Kasumi-1 (cell line): ENCODE results near the gene WDPCP.
"Not testable (repeated sequence)": the region's sequence is repeated elsewhere in the genome, so short reads cannot be mapped to it uniquely, and the experiment has no call there.

Experiments
- DNase-seq, 2 experiments: peaks; one replicate each; lab custom pipeline; 2025; lab: John Stamatoyannopoulos, UW

WDPCP gene

GRCh38 chr2:63249161-63249560 is 339.1 kb downstream of the WDPCP start:
- DNase-seq, result no peak

GRCh38 chr2:63242747-63243146 is 345.5 kb downstream of the WDPCP start:
- DNase-seq, result no peak

GRCh38 chr2:63225964-63226686 is 362.2 kb downstream of the WDPCP start:
- no peak for DNase-seq

- DNase-seq, result no peak
Observed at GRCh38 chr2:63218800-63219526, 369.3 kb downstream of the WDPCP start.

GRCh38 chr2:63195310-63195709 is 393.0 kb downstream of the WDPCP start:
- DNase-seq, result no peak

GRCh38 chr2:63194175-63194574 is 394.1 kb downstream of the WDPCP start:
- DNase-seq, result no peak

GRCh38 chr2:63192889-63193774 is 395.1 kb downstream of the WDPCP start:
- no peak for DNase-seq

- no peak for DNase-seq
Observed at GRCh38 chr2:63192169-63192888, 395.9 kb downstream of the WDPCP start.

- peak; percentile 9 to 25 for DNase-seq
Observed at GRCh38 chr2:63189026-63189425, 399.3 kb downstream of the WDPCP start.

- DNase-seq, result no peak
Observed at GRCh38 chr2:63186331-63186730, 401.9 kb downstream of the WDPCP start.

- no peak for DNase-seq
Observed at GRCh38 chr2:63163161-63163820, 425.0 kb downstream of the WDPCP start.

- no peak for DNase-seq
Observed at GRCh38 chr2:63159262-63159661, 429.0 kb downstream of the WDPCP start.

GRCh38 chr2:63136683-63137082 is 451.6 kb downstream of the WDPCP start:
- DNase-seq, result not testable (repeated sequence)

GRCh38 chr2:63132020-63132419 is 456.3 kb downstream of the WDPCP start:
- no peak for DNase-seq

- no peak for DNase-seq
Observed at GRCh38 chr2:63131196-63131595, 457.1 kb downstream of the WDPCP start.

GRCh38 chr2:63127594-63127993 is 460.7 kb downstream of the WDPCP start:
- DNase-seq, result no peak

GRCh38 chr2:63124850-63125249 is 463.4 kb downstream of the WDPCP start:
- no peak for DNase-seq

- no peak for DNase-seq
Observed at GRCh38 chr2:63124218-63124617, 464.1 kb downstream of the WDPCP start.

GRCh38 chr2:63122921-63123320 is 465.4 kb downstream of the WDPCP start:
- DNase-seq, result no peak

GRCh38 chr2:63121055-63121834 is 467.0 kb downstream of the WDPCP start:
- DNase-seq, result no peak

- no peak for DNase-seq
Observed at GRCh38 chr2:63118821-63119220, 469.5 kb downstream of the WDPCP start.
